ENCODE data around the gene PES1.

Gene PES1

GRCh38 chr22:30591588-30592359, at the start of gene PES1:
TSS of gene PES1 (minus strand) at chr22:30591910. CDS start at chr22:30591833, 77 bp downstream.
- H3K36me3 Mint-ChIP-seq (ENCODE audit: low read depth): peaks cover 13% of the 10 kb centered on the region
- no peak within 1 kb of the TSS for H3K27ac Mint-ChIP-seq
- TF ChIP-seq, protein P1, sequence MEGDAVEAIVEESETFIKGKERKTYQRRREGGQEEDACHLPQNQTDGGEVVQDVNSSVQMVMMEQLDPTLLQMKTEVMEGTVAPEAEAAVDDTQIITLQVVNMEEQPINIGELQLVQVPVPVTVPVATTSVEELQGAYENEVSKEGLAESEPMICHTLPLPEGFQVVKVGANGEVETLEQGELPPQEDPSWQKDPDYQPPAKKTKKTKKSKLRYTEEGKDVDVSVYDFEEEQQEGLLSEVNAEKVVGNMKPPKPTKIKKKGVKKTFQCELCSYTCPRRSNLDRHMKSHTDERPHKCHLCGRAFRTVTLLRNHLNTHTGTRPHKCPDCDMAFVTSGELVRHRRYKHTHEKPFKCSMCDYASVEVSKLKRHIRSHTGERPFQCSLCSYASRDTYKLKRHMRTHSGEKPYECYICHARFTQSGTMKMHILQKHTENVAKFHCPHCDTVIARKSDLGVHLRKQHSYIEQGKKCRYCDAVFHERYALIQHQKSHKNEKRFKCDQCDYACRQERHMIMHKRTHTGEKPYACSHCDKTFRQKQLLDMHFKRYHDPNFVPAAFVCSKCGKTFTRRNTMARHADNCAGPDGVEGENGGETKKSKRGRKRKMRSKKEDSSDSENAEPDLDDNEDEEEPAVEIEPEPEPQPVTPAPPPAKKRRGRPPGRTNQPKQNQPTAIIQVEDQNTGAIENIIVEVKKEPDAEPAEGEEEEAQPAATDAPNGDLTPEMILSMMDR (IDR thresholded peaks at IDR 0.05; ENCODE audit: unreplicated experiment in 3 of 3): no peak
- no peak within 1 kb of the TSS for H3K4me3 Mint-ChIP-seq
- peaks cover 9% of the 10 kb centered on the region for H3K27me3 Mint-ChIP-seq (ENCODE audit: low read depth)
- H3K9me3 Mint-ChIP-seq: no peaks in the 10 kb centered on the region
- peaks cover 6% of the 10 kb centered on the region for H3K4me1 Mint-ChIP-seq

DNA sequence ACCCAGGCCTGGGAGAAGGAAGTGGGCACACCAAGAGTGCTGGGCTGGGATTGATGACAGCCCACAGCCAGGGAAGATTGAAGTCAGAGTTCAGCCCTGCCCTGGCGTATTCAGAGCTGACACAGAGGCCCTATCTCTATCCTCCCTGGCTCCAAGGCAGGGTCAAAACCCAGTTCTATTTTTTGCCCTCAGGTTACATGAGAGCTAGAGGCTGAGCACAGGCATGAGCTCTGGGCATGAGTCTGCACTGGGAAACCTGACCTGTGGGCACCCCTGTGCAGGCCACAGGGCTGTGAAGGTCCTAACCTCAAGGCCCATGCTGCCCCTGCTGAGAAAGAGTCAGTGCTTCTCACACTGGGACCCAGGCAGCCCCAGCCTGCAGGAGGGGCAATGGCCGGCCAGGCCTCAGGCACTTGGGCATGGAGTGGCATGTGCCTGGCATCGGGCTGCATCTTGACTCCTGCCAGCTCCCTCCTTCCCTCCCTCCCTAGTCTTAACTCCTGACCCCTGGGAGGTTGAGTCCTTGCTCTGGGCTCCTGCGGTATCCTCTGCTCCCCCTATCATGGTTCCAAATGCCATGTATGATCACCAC, 49.2 kb upstream of the PES1 start:
- Mint-ChIP-seq H3K4me1 (peaks cover 15% of the 10 kb centered on the region), H3K36me3 (ENCODE audit: low read depth) (peaks cover 4% of the 10 kb centered on the region), H3K4me3 (no peak overlapping the region), H3K27me3 (ENCODE audit: low read depth) (peaks cover 9% of the 10 kb centered on the region), H3K27ac (no peak overlapping the region), H3K9me3 (no peaks in the 10 kb centered on the region)
- TF ChIP-seq, protein P1 (IDR thresholded peaks at IDR 0.05; ENCODE audit: unreplicated experiment in 3 of 3): no peak

GRCh38 chr22:30640361-30640760, 48.7 kb upstream of the PES1 start:
- TF ChIP-seq, protein P1 (IDR thresholded peaks at IDR 0.05; ENCODE audit: unreplicated experiment in 3 of 3): no peak
- peaks cover 9% of the 10 kb centered on the region for H3K27me3 Mint-ChIP-seq (ENCODE audit: low read depth)
- no peak overlapping the region for H3K4me3 Mint-ChIP-seq
- peaks cover 4% of the 10 kb centered on the region for H3K36me3 Mint-ChIP-seq (ENCODE audit: low read depth)
- H3K27ac Mint-ChIP-seq: no peak overlapping the region
- H3K4me1 Mint-ChIP-seq: peaks cover 17% of the 10 kb centered on the region
- H3K9me3 Mint-ChIP-seq: no peaks in the 10 kb centered on the region

- peaks cover 15% of the 10 kb centered on the region for H3K4me1 Mint-ChIP-seq
- H3K36me3 Mint-ChIP-seq (ENCODE audit: low read depth): peaks cover 4% of the 10 kb centered on the region
- no peak overlapping the region for H3K27ac Mint-ChIP-seq
- H3K9me3 Mint-ChIP-seq: no peaks in the 10 kb centered on the region
- TF ChIP-seq, protein P1 (IDR thresholded peaks at IDR 0.05; ENCODE audit: unreplicated experiment in 3 of 3): no peak
- peak overlapping the region; percentile 50 to 71 (median 65) for H3K4me3 Mint-ChIP-seq
- no peaks in the 10 kb centered on the region for H3K27me3 Mint-ChIP-seq (ENCODE audit: low read depth)
These were observed 46.0 kb upstream of the PES1 start for GRCh38 chr22:30637701-30638114.

DNA sequence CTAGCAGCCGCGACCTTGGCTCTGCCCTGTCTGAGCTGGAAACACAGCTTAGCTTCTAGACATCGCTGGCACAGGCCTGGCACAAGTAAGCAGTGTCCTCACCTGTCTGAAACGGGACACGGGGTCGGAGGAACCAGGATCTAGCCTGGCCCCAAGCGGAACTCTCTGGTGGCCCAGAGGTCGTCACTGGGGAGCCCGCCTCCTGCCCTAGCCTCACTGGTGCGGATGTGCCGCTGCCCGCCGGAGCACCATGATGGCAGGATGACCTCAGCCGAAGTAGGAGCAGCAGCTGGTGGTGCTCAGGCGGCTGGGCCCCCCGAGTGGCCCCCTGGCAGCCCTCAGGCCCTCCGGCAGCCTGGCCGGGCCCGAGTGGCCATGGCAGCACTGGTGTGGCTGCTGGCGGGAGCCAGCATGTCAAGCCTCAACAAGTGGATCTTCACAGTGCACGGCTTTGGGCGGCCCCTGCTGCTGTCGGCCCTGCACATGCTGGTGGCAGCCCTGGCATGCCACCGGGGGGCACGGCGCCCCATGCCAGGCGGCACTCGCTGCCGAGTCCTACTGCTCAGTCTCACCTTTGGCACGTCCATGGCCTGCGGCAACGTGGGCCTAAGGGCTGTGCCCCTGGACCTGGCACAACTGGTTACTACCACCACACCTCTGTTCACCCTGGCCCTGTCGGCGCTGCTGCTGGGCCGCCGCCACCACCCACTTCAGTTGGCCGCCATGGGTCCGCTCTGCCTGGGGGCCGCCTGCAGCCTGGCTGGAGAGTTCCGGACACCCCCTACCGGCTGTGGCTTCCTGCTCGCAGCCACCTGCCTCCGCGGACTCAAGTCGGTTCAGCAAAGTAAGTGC, 44.7 kb upstream of the PES1 start:
- no peaks in the 10 kb centered on the region for H3K9me3 Mint-ChIP-seq
- TF ChIP-seq, protein P1 (IDR thresholded peaks at IDR 0.05; ENCODE audit: unreplicated experiment in 3 of 3): no peak
- peak overlapping the region; percentile 79 to 84 (median 79) for H3K4me3 Mint-ChIP-seq
- peaks cover 4% of the 10 kb centered on the region for H3K36me3 Mint-ChIP-seq (ENCODE audit: low read depth)
- H3K27me3 Mint-ChIP-seq (ENCODE audit: low read depth): no peaks in the 10 kb centered on the region
- peak overlapping the region in 1 of 3 experiments; percentile 33 for H3K27ac Mint-ChIP-seq
- peaks cover 15% of the 10 kb centered on the region for H3K4me1 Mint-ChIP-seq

Data from nephron (organoid).